SK-N-MC (cell line): ENCODE measurements around the gene SSTR1.

Experiments
- EZH2 ChIP-seq: fragments of 200-600 bp; sonication (generic); IDR thresholded peaks from one replicate; pipeline ENCODE4 v1.6.1; 2017; ENCODE audit warnings: antibody characterized with exemption
- FOXP2 ChIP-seq: optimal IDR thresholded peaks from 2 replicates; pipeline ENCODE3; 2011; ENCODE audit warnings: mild to moderate bottlenecking, moderate library complexity; ENCODE audit not compliant: insufficient read depth; ENCODE audit errors: extremely low read length, control extremely low read depth
- POLR2AphosphoS5 ChIP-seq: IDR thresholded peaks from 2 replicates; pipeline ENCODE4 v1.6.1; 2012; ENCODE audit warnings: mild to moderate bottlenecking, low read depth, low read length, borderline replicate concordance

DNA sequence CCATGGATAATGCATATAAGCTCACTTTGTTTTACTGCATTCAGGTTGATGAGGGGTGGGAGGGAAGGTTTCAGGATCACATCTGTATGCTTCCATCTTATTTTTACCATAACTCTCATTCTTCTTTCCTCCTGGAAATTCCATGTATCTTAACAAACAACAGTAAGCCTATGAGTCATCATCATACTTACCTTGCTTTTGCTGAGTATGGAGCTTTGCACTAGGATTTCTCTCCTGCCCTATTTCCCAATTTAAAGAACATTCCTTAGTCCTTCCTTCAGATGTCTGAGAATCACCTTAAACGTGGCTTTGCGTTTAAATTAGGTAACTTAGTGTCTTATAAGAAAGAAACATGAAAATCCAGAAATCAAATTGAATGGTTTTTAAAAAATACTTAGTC lies 49.8 kb downstream of the SSTR1 start:
- TF ChIP-seq EZH2 (no peak), POLR2AphosphoS5 (no peak), FOXP2 (no peak)
